ENCODE data around the gene C11orf52. TPM values are rescaled to one million over a fixed set of nuclear protein-coding genes. Genes with fewer than 3 reads are reported as not detected.
"Not testable (repeated sequence)": the region's sequence is repeated elsewhere in the genome, so short reads cannot be mapped to it uniquely, and the experiment has no call there.

The C11orf52 gene
- total RNA-seq, 4 donors from 2014 or later, result 6.2 to 16.1 (median 12.4) TPM

- 67 to 68% methylated on average over 2 of the region's 2 CpGs for WGBS, 2 donors
- no peak overlapping the region for H3K4me3 ChIP-seq (ENCODE audit: low read depth, poor library complexity, severe bottlenecking)
- TF ChIP-seq POLR2A (IDR thresholded peaks at IDR 0.05) (no peak), CTCF (IDR thresholded peaks at IDR 0.05) (no peak)
- intact Hi-C loops (cut with DNase I; ENCODE audit: low total_unique reads), result loop anchor here (5.0 kb wide), 1 partner anchor 50 kb away; no protein-coding TSS in a partner anchor
- no peak for DNase-seq (ENCODE audit: low spot score in 2 of 2)
Observed at GRCh38 chr11:111932611-111932950, 13.9 kb downstream of the C11orf52 start.

GRCh38 chr11:111933176-111933575 is 14.5 kb downstream of the C11orf52 start:
- WGBS, 2 donors, result 97 to 98% methylated on average over 14 of the region's 14 CpGs
- intact Hi-C loops (cut with DNase I; ENCODE audit: low total_unique reads), result loop anchor here (5.0 kb wide), 1 partner anchor 49 kb away; no protein-coding TSS in a partner anchor
- H3K4me3 ChIP-seq (ENCODE audit: low read depth, poor library complexity, severe bottlenecking); DNase-seq (ENCODE audit: low spot score in 2 of 2): not testable (repeated sequence)

- TF ChIP-seq CTCF (IDR thresholded peaks at IDR 0.05) (no peak), POLR2A (IDR thresholded peaks at IDR 0.05) (no peak)
- H3K4me3 ChIP-seq (ENCODE audit: low read depth, poor library complexity, severe bottlenecking), result no peak overlapping the region
- WGBS, 2 donors, result 89% methylated on average over 1 of the region's 1 CpG
- intact Hi-C loops (cut with DNase I; ENCODE audit: low total_unique reads), result loop anchor here (5.0 kb wide), 1 partner anchor 48 kb away; no protein-coding TSS in a partner anchor
- DNase-seq (ENCODE audit: low spot score in 2 of 2), result no peak
Observed at GRCh38 chr11:111933872-111934271, 15.2 kb downstream of the C11orf52 start.

- H3K4me3 ChIP-seq (ENCODE audit: low read depth, poor library complexity, severe bottlenecking), result no peak overlapping the region
- DNase-seq (ENCODE audit: low spot score in 2 of 2), result no peak
- intact Hi-C loops (cut with DNase I; ENCODE audit: low total_unique reads), result loop anchor here (5.0 kb wide), 1 partner anchor 48 kb away; no protein-coding TSS in a partner anchor
- TF ChIP-seq POLR2A (IDR thresholded peaks at IDR 0.05), result no peak
- no peak for TF ChIP-seq CTCF (IDR thresholded peaks at IDR 0.05)
- 86 to 87% methylated on average over 1 of the region's 1 CpG for WGBS, 2 donors
Observed at GRCh38 chr11:111934306-111934705, 15.6 kb downstream of the C11orf52 start.

GRCh38 chr11:111935317-111936039 is 16.8 kb downstream of the C11orf52 start:
- intact Hi-C loops (cut with DNase I; ENCODE audit: low total_unique reads), result no loop called here
- H3K4me3 ChIP-seq (ENCODE audit: low read depth, poor library complexity, severe bottlenecking), result no peak overlapping the region
- WGBS, 2 donors, result 58 to 62% methylated on average over 4 of the region's 4 CpGs
- TF ChIP-seq POLR2A (IDR thresholded peaks at IDR 0.05) (no peak), CTCF (IDR thresholded peaks at IDR 0.05) (no peak)
- DNase-seq (ENCODE audit: low spot score in 2 of 2), result no peak

GRCh38 chr11:111936040-111936540 is 17.4 kb downstream of the C11orf52 start:
- no peak for DNase-seq (ENCODE audit: low spot score in 2 of 2)
- no peak overlapping the region for H3K4me3 ChIP-seq (ENCODE audit: low read depth, poor library complexity, severe bottlenecking)
- intact Hi-C loops (cut with DNase I; ENCODE audit: low total_unique reads), result no loop called here
- 64 to 69% methylated on average over 3 of the region's 3 CpGs for WGBS, 2 donors
- TF ChIP-seq CTCF (IDR thresholded peaks at IDR 0.05), result no peak
- no peak for TF ChIP-seq POLR2A (IDR thresholded peaks at IDR 0.05)

Measured in lower leg skin (tissue), 4 donors.